HepG2 (cell line): Measurements from ENCODE around the gene FAF2. TPM values are rescaled to one million over a fixed set of nuclear protein-coding genes. Genes with fewer than 3 reads are reported as not detected.

Experiments used
- BCLAF1 ChIP-seq: fragments of 450-650 bp; IDR thresholded peaks from 2 replicates; pipeline ENCODE4 v1.6.1; 2017; ENCODE audit warnings: mild to moderate bottlenecking
- CHD2 ChIP-seq: IDR thresholded peaks from 2 replicates; pipeline ENCODE4 v1.6.1; 2011; ENCODE audit warnings: low read depth, low read length, improper control_type of control experiment
- FOXK1 ChIP-seq: sonication (generic); formaldehyde crosslinking; IDR thresholded peaks from 2 replicates; pipeline ENCODE4 v1.4.0; 2020; ENCODE audit warnings: low read depth, missing genetic modification reagents, borderline replicate concordance
- GFI1 ChIP-seq: sonication (generic); formaldehyde crosslinking; IDR thresholded peaks from 2 replicates; pipeline ENCODE4 v1.5.0; 2020; ENCODE audit warnings: missing genetic modification reagents, mild to moderate bottlenecking, borderline replicate concordance
- HNF1B ChIP-seq: sonication (generic); formaldehyde crosslinking; IDR thresholded peaks from 2 replicates; pipeline ENCODE4 v1.5.1; 2020; ENCODE audit warnings: mild to moderate bottlenecking, moderate library complexity, missing genetic modification reagents
- IKZF5 ChIP-seq: IDR thresholded peaks from 2 replicates; pipeline ENCODE4 v1.6.1; 2018; ENCODE audit warnings: missing genetic modification reagents, mild to moderate bottlenecking, missing compliant biosample characterization
- MED1 ChIP-seq: sonication (generic); formaldehyde crosslinking; IDR thresholded peaks from 2 replicates; pipeline ENCODE4 v1.4.0; 2020; ENCODE audit warnings: missing genetic modification reagents
- MIER3 ChIP-seq: IDR thresholded peaks from 2 replicates; pipeline ENCODE4 v1.6.1; 2016; ENCODE audit warnings: missing compliant biosample characterization, borderline replicate concordance
- NCOA2 ChIP-seq: sonication (generic); formaldehyde crosslinking; IDR thresholded peaks from 2 replicates; pipeline ENCODE4 v1.8.0; 2022; ENCODE audit warnings: inconsistent platforms
- NFYC ChIP-seq: IDR thresholded peaks from 2 replicates; pipeline ENCODE4 v1.6.1; 2016; ENCODE audit warnings: missing genetic modification reagents, missing compliant biosample characterization
- NPAS2 ChIP-seq: sonication (generic); formaldehyde crosslinking; IDR thresholded peaks from 2 replicates; pipeline ENCODE4 v1.8.0; 2022; ENCODE audit warnings: mild to moderate bottlenecking, missing genetic modification reagents, borderline replicate concordance
- POGK ChIP-seq: sonication (generic); formaldehyde crosslinking; conservative IDR thresholded peaks from 2 replicates; pipeline ENCODE4 v1.8.0; 2022; ENCODE audit warnings: mild to moderate bottlenecking, moderate library complexity, missing genetic modification reagents
- UBTF ChIP-seq: sonication (generic); formaldehyde crosslinking; IDR thresholded peaks from 2 replicates; pipeline ENCODE4 v1.4.0; 2020; ENCODE audit warnings: mild to moderate bottlenecking, missing genetic modification reagents
- ZNF326 ChIP-seq: sonication (generic); formaldehyde crosslinking; IDR thresholded peaks from 2 replicates; pipeline ENCODE4 v1.4.0; 2020; ENCODE audit warnings: missing genetic modification reagents, borderline replicate concordance
- ZNF672 ChIP-seq: sonication (generic); formaldehyde crosslinking; IDR thresholded peaks from 2 replicates; pipeline ENCODE4 v1.8.1; 2022; ENCODE audit warnings: missing genetic modification reagents
- ZNF773 ChIP-seq: sonication (generic); formaldehyde crosslinking; IDR thresholded peaks from 2 replicates; pipeline ENCODE4 v1.4.0; 2020; ENCODE audit warnings: missing genetic modification reagents, borderline replicate concordance
- ZSCAN22 ChIP-seq: sonication (generic); formaldehyde crosslinking; IDR thresholded peaks from 2 replicates; pipeline ENCODE4 v1.4.0; 2020; ENCODE audit warnings: mild to moderate bottlenecking, missing genetic modification reagents
- polyA plus RNA-seq, 8 experiments: library from polyadenylated mRNA; depleted of rRNA in 3 of 8; stranded (reverse) in 7 of 8; unstranded in 1 of 8; fragments of >200 nt; fragmentation: Illumina TruSeq in 4 of 8; extraction: Trizol in 4 of 8; gene quantifications; 2 replicates each; pipeline versions ENCODE4 v1.2.1 to v1.2.3, GENCODE V29; 2011 to 2016; ENCODE audit warnings: low read depth in 4 of 8, missing spikeins in 1 of 8, mixed read lengths in 1 of 8; ENCODE audit not compliant: insufficient read depth in 1 of 8
- total RNA-seq, 5 experiments: library from RNA; depleted of rRNA; stranded (reverse); fragments of >200 nt; fragmentation: Illumina TruSeq; extraction: Trizol; gene quantifications; 2 replicates each; pipeline ENCODE4 v1.2.3, GENCODE V29; 2016; ENCODE audit warnings: low read depth in 1 of 5

The FAF2 gene
- total and polyA plus RNA-seq, 2 of the 13 experiments (the other 11 are each of a cell fraction or from before 2014, with no cell fraction given), result 27.8 to 34.3 TPM

- TF ChIP-seq HNF1B (CRISPR knock-in tag) (no peak), NFYC (peak; percentile 61), POGK (no peak), NPAS2 (no peak), BCLAF1 (no peak), CHD2 (peak; percentile 75), ZNF326 (CRISPR knock-in tag) (no peak), GFI1 (CRISPR knock-in tag) (0 out of 2 replicates have a peak, but pooled peaks have one; percentile 44), ZNF672 (CRISPR knock-in tag) (no peak), FOXK1 (no peak), NCOA2 (CRISPR knock-in tag) (no peak), IKZF5 (CRISPR knock-in tag) (no peak), ZSCAN22 (CRISPR knock-in tag) (no peak), UBTF (CRISPR knock-in tag) (no peak; the same call in 1 of the 2 replicates), ZNF773 (CRISPR knock-in tag) (0 out of 2 replicates have a peak, but pooled peaks have one; percentile 11), MED1 (CRISPR knock-in tag) (peak; percentile 39; the same call in 1 of the 2 replicates), MIER3 (peak; percentile 5; the same call in 1 of the 2 replicates)
These were observed 88.8 kb downstream of the FAF2 start, which contains the start of gene RNF44 (continued) for GRCh38 chr5:176536902-176537553.
